Measurements from ENCODE around the gene HAUS3. TPM values are rescaled to one million over a fixed set of nuclear protein-coding genes. Genes with fewer than 3 reads are reported as not detected.

HAUS3 gene
- total RNA-seq, 1 experiment from 2014 or later = 11.2 TPM

DNA sequence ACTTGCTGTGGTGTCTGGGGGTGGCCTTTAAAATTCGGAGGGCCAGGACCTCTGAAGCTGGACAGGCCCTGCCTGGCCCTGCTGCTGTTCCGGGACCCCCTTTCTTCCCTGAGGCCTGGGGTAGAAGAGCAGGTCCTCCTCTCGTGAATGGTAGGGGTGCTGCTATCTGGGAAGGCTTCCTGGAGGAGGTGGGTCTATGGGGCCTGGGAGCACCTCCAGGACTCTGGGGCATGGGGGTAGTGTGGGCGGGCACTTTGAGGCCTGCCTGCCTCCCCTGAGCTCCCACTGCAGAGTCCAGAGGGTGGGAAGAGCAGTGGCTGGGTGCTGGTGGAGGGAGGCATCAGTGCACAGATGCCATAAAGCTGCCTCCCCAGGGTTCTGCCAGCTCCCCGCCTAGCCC lies 24.9 kb upstream of the HAUS3 start:
- in situ Hi-C loops (cut with HindIII; ENCODE audit: low pct_unique_long_range_greater_than_20kb, low sequenced_read_pairs) (no loop called here), intact Hi-C loops (cut with micrococcal nuclease; ENCODE audit: unreplicated experiment) (no loop called here)
- Histone ChIP-seq H3K27me3 (ENCODE audit: control insufficient read depth, insufficient read depth, low read length) (no peaks in the 10 kb centered on the region), H3K27ac (ENCODE audit: low read length) (no peak overlapping the region), H3K4me1 (ENCODE audit: control insufficient read depth, insufficient read depth, low read length) (peaks cover 5% of the 10 kb centered on the region; the same call in 1 of the 2 replicates), H3K9me3 (ENCODE audit: control insufficient read depth, insufficient read depth, low read depth, low read length) (no peaks in the 10 kb centered on the region), H3K36me3 (ENCODE audit: control insufficient read depth, insufficient read depth, low read length) (no peaks in the 10 kb centered on the region; the same call in 1 of the 2 replicates), H3K4me3 (ENCODE audit: low read depth in 2 of 2, low read length in 2 of 2) (no peak overlapping the region)
- CTCF ChIA-PET = no interaction called here
- ATAC-seq = no peak
- POLR2A ChIA-PET = no interaction called here
- no peak for DNase-seq (ENCODE audit: low read depth, low spot score)
- no peak for TF ChIP-seq TCF7L2 (IDR thresholded peaks at IDR 0.05; ENCODE audit: low read depth, low read length)
- TF ChIP-seq CTCF (IDR thresholded peaks at IDR 0.05) = no peak
- no peak for TF ChIP-seq POLR2AphosphoS5 (IDR thresholded peaks at IDR 0.05; ENCODE audit: low read depth, low read length)
- no peak for TF ChIP-seq SIN3A (IDR thresholded peaks at IDR 0.05; ENCODE audit: borderline replicate concordance, insufficient read depth, low read depth, low read length)
- TF ChIP-seq, protein P1, sequence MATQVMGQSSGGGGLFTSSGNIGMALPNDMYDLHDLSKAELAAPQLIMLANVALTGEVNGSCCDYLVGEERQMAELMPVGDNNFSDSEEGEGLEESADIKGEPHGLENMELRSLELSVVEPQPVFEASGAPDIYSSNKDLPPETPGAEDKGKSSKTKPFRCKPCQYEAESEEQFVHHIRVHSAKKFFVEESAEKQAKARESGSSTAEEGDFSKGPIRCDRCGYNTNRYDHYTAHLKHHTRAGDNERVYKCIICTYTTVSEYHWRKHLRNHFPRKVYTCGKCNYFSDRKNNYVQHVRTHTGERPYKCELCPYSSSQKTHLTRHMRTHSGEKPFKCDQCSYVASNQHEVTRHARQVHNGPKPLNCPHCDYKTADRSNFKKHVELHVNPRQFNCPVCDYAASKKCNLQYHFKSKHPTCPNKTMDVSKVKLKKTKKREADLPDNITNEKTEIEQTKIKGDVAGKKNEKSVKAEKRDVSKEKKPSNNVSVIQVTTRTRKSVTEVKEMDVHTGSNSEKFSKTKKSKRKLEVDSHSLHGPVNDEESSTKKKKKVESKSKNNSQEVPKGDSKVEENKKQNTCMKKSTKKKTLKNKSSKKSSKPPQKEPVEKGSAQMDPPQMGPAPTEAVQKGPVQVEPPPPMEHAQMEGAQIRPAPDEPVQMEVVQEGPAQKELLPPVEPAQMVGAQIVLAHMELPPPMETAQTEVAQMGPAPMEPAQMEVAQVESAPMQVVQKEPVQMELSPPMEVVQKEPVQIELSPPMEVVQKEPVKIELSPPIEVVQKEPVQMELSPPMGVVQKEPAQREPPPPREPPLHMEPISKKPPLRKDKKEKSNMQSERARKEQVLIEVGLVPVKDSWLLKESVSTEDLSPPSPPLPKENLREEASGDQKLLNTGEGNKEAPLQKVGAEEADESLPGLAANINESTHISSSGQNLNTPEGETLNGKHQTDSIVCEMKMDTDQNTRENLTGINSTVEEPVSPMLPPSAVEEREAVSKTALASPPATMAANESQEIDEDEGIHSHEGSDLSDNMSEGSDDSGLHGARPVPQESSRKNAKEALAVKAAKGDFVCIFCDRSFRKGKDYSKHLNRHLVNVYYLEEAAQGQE (IDR thresholded peaks at IDR 0.05; ENCODE audit: insufficient read depth in 1 of 2, low read depth in 2 of 2, low read length in 1 of 2) = no peak
- BruUV-seq (replicated peaks) = no TSS peak

DNA sequence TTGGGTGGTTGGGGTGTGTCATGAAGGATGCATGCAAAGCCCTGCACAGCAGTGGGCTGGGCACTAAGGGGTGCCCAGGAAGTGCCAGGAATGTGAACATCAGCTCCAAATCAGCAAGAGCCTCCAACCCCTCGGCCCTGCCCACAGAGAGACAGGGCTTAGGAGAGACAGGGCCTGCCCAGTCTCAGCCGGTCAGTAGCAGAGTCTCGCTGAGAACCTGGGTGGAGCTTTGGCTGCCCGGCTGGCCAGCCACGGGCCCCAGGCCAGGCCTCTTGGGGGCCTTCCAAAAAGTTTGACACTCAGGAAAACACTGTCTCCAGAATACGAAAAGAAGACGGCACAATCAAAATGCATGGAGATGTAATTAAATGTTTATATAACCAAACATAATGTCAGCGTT lies 24.3 kb upstream of the HAUS3 start:
- intact Hi-C loops (cut with micrococcal nuclease; ENCODE audit: unreplicated experiment) = no loop called here
- CTCF ChIA-PET = no interaction called here
- no peak overlapping the region for H3K27ac ChIP-seq (ENCODE audit: low read length)
- H3K4me1 ChIP-seq (ENCODE audit: control insufficient read depth, insufficient read depth, low read length) = peaks cover 5% of the 10 kb centered on the region; the same call in 1 of the 2 replicates
- POLR2A ChIA-PET = no interaction called here
- no TSS peak for BruUV-seq (replicated peaks)
- H3K4me3 ChIP-seq (ENCODE audit: low read depth in 2 of 2, low read length in 2 of 2) = no peak overlapping the region
- in situ Hi-C loops (cut with HindIII; ENCODE audit: low pct_unique_long_range_greater_than_20kb, low sequenced_read_pairs) = no loop called here
- H3K9me3 ChIP-seq (ENCODE audit: control insufficient read depth, insufficient read depth, low read depth, low read length) = no peaks in the 10 kb centered on the region
- TF ChIP-seq SIN3A (IDR thresholded peaks at IDR 0.05; ENCODE audit: borderline replicate concordance, insufficient read depth, low read depth, low read length) (no peak), CTCF (IDR thresholded peaks at IDR 0.05) (no peak), TCF7L2 (IDR thresholded peaks at IDR 0.05; ENCODE audit: low read depth, low read length) (no peak), POLR2AphosphoS5 (IDR thresholded peaks at IDR 0.05; ENCODE audit: low read depth, low read length) (no peak)
- TF ChIP-seq, protein P1 (IDR thresholded peaks at IDR 0.05; ENCODE audit: insufficient read depth in 1 of 2, low read depth in 2 of 2, low read length in 1 of 2) = no peak
- H3K36me3 ChIP-seq (ENCODE audit: control insufficient read depth, insufficient read depth, low read length) = no peaks in the 10 kb centered on the region; the same call in 1 of the 2 replicates
- DNase-seq (ENCODE audit: low read depth, low spot score) = no peak
- ATAC-seq = no peak
- H3K27me3 ChIP-seq (ENCODE audit: control insufficient read depth, insufficient read depth, low read length) = no peaks in the 10 kb centered on the region
